IPS-NIHi7 (cell line): ENCODE data around the gene HECW1.
"Not testable (repeated sequence)": the region's sequence is repeated elsewhere in the genome, so short reads cannot be mapped to it uniquely, and the experiment has no call there.

ENCODE experiments used
- DNase-seq: peaks from one replicate; pipeline ENCODE4 v3.0.0; 2012; ENCODE audit warnings: mixed read lengths; ENCODE audit errors: extremely low spot score

The HECW1 gene

DNA sequence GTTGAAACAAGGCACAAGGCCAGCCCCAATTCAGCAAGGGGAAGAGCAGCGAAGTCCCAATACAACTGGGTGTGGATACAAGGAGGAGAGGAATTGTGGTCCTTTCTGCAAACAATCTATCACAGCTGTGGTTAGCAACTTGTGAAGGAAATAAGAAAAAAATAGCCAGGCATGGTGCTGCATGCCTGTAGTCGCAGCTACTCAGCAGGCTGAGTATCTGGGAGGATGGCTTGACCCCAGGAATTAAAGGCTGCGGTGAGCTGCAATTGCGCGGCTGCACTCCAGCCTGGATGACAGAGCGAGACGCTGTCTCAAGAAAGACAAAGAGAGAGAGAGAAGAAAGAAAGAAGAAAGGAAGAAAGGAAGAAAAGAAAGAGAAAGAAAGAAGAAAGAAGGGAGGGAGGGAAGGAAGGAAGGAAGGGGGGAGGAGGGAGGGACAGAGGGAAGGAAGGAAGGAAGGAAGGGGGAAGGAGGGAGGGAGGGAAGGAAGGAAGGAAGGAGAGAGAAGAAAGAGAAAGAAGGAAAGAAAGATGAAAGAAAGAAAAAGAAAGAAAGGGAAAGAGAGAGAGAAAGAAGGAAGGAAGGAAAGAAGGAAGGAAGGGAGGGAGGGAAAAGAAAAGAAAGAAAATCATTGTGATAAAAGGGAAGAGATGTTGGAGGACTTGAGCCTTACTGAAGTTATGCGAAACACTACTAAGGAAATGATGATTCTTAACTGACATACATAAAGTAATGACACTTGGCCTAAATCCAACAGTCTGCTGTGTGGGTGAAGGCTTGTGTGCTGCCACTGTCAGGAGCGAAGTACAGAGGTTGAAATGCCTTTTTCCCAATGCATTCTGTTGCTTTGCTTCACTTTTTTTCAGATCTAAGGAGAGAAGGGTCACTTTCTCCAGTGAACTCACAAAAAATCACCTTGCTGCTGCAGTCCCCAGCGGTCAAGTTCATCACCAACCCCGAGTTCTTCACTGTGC lies 353.4 kb downstream of the HECW1 start:
- DNase-seq: no peak

DNA sequence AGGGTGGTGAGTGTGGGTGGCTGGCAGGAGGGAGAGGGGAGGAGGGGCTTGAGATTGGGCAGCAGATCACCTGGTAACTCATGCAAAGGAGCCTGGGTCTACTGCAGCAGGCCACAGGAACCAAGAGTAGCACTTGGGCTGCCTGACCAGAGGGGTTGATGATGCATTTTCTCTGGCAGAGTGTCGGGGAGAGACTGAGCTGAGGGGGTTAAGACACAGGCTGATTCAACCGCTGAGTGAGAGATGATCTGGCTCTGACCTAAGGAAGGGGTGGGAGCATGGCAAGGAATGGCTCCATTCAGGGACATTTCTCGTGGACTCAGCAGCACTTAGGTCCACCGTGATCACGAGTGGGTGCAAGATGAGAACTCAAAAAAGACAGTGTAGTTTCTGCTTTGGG lies 355.0 kb downstream of the HECW1 start:
- DNase-seq: no peak

DNA sequence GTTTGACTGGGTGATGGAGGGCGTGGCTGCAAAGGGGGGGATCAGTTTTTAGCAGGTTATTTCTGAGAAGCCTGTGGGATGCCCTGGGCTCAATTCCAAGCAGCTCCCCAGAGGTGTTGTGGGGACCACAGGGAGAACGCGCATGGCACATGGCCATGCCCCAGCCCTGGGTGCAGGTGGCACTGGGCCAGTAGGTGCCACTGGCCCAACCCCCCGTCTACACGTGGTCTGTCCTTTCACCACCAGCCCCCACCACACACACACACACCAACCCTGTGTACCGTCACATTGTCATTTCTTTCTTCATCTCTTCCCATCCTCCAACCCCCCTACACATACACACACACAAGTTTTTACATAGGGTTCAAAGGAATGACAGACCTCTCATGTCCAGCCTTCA lies 355.4 kb downstream of the HECW1 start:
- DNase-seq: no peak

DNA sequence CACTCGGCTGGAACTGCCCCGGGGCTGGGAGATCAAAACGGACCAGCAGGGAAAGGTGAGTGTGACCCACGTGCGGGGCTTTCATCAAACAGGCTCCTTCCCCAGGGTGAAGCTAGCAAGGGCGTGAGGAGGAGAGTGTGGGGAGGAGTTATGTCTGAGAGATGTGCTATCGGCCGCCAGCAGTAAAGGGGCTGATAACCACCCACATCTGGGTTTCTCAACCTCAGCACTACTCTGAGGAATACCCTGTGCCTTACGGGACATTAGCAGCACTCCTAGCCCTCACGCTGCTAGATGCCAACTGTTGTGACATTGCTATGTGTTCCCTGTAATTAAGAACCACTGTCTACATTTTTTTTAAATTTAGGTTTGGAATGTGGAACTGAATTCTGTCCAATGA lies 356.6 kb downstream of the HECW1 start:
- no peak for DNase-seq

DNA sequence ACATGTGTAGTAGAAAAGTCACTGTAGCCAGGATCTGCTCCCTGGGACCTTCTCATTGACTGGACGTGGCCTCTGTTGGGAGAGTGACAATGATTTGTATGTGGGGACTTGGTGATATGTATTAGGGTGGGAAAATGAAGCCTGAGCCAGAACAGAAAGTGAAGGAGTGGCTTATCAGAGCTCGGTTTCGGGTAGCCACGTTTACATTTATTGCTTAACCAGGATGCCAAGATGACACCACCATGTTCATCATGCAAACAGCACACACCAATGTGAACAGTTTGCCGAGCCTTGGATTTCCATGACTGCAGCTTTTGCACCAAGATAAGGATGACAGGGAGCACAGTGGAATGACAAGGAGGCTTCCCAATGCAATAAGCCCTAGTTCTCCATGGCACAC lies 357.7 kb downstream of the HECW1 start:
- no peak for DNase-seq

DNA sequence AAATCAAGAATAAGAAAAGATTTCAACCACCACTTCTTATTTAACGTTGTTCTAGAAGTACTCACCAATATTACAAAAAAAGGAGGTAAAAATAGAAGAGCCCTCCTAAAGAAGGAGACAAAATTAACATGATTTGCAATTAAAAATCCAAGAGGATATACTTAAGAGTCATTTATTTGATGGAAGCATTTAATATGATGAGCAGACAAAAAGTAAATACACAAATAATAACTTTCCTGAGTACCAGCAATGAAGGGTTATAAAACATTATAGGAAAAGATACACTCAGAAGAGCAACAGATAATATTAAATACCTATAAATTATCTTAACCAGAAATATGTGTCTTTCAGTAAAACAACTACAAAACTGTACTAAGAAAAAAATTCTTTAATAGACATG lies 363.5 kb downstream of the HECW1 start:
- no peak for DNase-seq

DNA sequence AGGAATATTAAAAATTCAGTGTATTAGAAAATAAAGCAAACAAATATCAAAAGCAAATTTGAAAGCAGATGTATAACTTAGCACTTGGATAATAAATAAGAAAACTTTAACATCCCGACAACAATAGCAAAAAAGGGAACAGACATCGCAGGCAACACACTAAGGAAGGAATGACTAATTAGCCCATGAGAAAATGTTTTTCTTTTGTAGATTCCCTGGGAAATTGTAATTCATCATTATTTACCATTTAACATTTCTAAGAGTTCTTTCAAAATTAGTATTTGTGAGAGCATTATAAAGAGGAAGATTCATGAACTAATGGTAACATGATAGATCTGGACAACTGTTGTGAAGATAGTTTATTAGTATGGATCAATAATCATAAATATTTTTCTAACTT lies 364.4 kb downstream of the HECW1 start:
- DNase-seq: no peak

DNA sequence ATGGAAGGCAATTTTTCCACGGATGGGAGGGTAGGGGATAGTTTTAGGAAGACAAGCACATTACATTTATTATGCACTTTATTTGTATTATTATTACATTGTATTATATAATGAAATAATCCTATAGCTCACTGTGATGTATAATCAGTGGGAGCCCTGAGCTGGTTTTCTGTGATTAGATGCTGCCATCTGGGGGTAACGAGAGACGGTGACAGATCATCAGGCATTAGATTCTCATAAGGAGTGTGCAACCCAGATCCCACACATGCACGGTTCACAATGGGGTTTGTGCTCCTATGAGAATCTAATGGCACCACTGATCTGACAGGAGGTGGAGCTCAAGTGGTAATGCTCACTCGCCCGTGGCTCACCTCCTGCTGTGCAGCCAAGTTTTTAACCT lies 366.6 kb downstream of the HECW1 start:
- DNase-seq: no peak

DNA sequence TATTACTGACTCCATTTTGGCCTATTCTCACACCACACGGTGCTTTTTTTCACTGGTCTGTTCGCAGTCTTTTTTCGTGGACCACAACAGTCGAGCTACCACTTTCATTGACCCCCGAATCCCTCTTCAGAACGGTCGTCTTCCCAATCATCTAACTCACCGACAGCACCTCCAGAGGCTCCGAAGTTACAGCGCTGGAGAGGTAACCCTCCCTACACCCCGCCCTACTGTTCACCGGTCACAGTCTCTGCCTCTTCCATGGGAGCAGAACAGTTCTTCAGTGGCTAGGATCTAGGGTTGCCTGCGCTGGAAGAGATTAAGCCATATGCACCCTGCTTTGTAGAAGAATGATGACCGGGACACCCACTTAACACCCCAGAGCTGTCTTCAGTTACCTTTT lies 367.1 kb downstream of the HECW1 start:
- no peak for DNase-seq

DNA sequence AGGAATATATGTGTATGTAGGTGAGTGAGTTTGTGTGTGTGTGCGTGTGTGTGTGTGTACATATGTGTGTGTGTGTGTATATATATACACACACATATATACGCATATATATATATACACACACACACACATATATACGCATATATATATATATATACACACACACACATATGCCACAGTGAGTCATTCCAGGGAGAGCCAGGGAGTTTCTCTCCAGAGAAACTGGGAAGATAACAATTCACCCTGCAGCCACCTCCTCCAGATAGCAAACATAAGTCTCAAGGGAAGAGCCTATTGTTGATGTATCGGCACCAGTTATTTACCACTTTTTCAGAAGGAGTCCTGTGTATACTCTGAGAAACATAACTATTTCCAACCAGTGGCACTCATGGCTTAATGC lies 368.1 kb downstream of the HECW1 start:
- no peak for DNase-seq

DNA sequence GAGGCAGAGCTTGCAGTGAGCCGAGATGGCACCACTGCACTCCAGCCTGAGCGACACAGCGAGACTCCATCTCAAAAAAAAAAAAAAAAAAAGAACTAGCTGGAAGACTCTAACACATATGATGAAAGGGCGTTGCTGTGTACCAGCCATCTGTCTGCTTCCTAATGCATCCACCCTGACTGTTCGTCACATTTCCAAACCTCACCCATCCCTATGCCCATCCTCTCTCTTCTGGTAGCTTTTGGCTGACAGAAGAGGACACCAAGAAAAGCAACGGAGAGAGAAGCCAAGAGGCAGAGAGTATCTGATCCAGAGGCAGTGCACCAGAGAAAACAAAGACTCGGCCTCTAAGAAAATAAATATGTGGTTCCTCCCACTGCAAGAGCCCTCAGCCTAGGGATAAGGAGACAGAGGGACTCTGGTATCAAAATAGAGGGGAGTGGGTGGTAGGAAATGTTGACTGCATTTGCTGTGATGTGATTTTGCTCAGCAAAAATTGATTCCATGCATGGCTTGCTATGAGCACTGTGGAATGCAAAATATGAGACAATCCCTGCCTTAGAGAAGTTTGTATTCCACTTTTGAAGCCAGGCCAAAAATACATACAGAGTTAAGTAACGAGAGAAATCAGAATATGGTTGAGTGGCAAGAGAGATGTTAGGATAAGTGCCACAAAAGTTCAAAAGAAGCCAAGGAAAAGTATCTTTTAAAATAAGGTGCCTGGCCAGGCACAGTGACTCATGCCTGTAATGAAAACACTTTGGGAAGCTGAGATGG lies 369.6 kb downstream of the HECW1 start:
- no peak for DNase-seq

DNA sequence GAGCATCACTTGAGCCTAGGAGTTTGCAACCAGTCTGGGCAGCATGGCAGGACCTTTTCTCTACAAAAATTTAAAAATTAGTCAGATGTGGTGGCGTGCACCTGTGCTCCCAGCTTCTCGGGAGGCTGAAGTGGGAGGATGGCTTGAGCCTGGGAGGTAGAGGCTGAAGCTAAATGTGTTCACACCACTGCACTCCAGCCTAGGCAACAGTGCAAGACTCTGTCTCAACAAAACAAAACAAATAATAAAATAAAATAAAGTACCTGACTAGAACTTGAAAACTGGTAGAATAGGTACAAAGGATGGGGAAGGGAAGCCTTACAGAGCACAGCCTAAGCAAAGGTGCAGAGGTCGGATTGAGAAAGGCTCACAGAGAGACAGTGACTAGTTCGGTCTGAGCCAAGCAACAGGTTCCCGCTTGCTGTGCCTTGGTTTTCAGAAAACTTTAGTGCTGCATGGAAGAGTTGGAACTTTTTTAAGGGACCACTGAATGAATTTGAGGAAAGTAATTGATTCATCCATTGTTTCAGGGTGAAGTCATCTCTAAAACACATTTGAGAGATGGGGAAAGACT lies 370.3 kb downstream of the HECW1 start:
- DNase-seq: no peak

DNA sequence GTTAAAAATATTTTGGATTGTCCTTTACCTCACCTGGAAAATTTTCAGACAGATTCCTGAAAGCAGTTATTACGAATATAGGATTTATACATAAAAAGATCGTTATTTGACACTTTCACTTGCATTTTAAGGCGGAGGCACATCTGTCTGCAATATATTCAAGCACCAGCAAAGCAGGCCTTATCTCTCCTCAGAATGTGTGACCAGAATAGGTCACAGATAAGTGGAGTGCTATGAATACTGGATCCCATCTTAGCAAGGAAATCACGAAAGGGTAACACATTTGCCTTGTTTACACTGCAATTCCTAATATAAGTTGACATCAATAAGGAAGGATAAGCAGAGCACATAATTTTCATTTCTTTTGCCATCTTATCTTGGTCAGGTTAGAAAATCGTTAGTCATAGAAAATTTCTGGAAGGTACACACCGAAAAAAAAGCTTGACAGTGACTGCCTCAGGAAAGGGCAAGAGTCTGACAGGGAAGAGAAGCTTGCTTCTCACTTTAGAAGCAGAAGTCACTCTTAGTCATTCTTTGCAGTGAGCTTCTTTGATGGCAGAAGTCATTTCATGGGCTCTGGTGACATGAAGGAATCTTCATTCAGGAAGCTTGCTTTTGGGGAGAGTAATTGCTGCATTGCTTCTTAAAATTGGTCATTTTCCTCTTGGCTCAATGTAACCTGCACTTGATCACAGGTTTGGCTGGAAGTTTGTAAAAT lies 372.4 kb downstream of the HECW1 start:
- no peak for DNase-seq

DNA sequence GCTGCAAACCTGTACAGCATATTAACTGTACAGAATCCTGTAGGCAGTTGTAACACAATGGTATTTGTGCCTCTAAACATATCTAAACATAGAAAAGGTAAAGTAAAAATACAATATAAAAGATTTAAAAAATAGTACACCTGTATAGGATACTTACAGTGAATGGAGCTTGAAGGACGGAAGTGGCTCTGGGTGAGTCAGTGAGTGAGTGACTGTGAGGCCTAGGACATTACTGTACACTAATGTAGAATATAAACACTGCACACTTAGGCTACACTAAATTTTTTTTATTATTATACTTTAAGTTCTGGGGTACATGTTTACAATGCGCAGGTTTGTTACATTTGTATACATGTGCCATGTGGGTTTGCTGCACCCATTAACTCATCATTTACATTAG lies 373.1 kb downstream of the HECW1 start:
- no peak for DNase-seq

DNA sequence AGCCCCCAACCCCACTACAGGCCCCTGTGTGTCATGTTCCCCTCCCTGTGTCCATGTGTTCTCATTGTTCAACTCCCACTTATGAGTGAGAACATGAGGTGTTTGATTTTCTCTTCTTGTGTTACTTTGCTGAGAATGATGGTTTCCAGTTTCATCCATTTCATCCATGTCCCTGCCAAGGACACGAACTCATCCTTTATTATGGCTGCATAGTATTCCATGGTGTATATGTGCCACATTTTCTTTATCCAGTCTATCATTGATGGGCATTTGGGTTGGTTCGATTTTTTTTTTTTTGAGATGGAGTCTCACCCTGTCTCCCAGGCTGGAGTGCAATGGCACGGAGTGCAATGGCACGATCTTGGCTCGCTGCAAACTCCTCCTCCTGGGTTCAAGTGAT lies 373.6 kb downstream of the HECW1 start:
- not testable (repeated sequence) for DNase-seq

DNA sequence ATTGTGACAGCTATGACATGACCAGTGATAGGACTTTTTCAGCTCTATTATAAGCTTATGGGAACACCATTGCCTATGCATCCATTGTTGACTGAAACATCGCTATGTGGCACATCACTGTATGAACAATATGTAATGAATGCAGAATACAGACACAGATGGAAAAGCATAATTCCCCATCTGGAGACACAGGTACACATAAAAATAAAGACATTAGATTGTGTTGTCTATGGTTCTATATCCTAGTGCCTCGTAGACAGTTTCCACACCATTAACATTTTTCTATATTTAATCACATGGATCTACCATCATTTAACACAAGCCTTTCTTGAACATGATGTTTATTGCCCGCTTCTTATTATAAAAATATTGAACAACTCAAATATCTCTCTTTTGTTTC lies 374.2 kb downstream of the HECW1 start:
- DNase-seq: no peak

DNA sequence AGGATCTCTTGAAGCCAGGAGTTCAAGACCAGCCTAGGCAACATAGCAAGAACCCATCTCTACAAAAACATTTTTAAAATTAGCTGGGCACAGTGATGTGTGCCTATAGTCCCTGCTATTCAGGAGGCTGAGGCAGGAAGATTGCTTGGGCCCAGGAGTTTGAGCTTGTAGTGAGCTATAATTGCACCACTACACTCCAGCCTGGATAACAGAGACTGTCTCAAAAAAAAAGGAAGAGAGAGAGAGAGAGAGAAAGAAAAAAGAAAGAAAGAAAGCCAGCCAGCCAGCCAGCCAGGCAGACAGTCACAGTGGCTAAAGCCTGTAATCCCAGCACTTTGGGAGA lies 375.3 kb downstream of the HECW1 start:
- no peak for DNase-seq

DNA sequence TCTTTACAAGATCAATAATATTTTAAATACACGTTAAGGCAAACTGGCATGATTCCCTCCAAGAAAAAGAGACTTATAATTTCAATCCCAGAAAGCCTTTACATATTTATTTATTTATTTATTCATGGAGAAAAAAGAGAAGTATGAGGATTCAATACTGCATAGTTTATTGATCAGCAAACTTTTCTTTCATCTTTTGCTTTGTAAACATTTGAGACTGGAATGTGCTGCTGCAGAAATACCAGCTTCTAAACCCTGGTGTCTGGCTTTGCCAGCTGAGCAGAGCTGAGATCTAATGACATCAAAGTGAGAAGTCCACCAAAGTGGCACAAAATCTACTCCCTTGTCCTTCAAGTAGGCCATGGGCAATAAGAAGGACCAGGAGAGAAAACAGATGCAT lies 376.8 kb downstream of the HECW1 start:
- DNase-seq: no peak

DNA sequence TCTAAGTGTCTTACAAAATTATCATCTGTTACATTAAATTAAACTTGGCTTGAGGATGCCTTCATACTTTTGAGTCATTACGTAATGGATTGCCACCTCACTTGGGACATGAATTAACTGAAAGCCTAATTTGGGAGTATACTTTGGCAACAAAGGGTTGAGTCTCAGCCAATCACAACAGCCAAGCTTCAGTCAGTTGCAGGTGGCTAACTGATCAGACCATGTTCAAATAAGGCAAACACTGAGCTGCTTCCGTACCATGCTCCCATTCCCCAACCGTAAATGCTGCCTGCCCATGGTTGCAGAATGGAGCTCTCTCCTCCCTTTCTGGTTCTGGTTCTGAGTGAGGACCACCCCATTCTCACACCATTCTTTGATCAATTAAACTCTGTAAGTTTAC lies 377.6 kb downstream of the HECW1 start:
- DNase-seq: no peak

DNA sequence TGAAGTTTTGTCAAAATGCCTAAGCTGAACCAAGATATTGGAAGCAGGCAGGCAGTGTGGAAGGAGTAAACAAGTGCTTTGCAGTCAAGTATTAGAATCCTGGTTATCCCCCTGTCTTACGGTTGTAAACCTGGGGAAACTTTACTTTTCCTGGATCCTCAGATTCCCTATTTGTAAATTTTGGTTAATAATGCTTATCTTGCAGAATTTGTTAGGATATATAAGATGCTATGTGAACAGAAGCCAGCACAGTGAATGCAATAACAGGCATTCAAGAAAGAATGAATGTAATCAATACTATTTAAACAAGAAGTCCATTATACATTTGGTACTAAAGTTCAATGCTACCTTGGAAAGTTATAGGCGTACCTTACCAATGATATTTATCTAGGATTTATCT lies 378.7 kb downstream of the HECW1 start:
- DNase-seq: no peak

DNA sequence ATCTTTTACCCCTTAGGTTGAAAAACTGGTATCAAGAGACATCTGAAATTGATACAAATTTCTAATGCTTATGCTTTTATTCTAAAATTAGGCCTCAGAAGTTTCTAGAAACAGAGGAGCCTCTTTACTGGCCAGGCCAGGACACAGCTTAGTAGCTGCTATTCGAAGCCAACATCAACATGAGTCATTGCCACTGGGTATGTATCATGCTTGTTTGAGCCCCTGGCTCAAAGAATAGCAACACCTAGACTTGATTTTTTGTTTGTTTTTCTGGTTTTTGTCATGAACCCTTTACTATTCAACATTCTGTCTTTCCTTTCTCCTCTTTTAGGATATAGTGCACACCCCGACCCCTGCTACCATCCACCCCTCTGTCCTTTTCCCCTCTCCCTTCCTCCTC lies 379.5 kb downstream of the HECW1 start:
- DNase-seq: no peak

DNA sequence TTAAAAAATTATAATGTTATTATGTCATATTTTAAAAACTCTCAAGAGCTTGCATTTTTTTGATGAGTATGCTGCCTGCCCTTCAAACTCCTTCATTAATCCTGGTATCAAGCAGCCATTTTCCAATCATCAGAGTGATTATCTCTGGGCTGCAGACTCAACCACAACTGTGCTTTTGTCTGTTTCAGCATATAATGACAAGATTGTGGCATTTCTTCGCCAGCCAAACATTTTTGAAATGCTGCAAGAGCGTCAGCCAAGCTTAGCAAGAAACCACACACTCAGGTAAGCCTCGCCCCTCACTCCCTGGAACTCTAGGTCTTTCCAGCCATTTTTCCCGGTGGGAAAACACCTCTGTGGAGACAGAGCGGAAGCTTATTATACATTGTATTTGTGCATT lies 380.4 kb downstream of the HECW1 start:
- no peak for DNase-seq
